ENCODE data around the gene MAP4.
A peak's percentile ranks its signal among the peaks of the same experiment; 100 is the strongest.
"Not testable (repeated sequence)": the region's sequence is repeated elsewhere in the genome, so short reads cannot be mapped to it uniquely, and the experiment has no call there.

Gene MAP4

GRCh38 chr3:47838503-47838902, 177.7 kb downstream of the MAP4 start:
- no peak for DNase-seq (ENCODE audit: low read depth)

DNA sequence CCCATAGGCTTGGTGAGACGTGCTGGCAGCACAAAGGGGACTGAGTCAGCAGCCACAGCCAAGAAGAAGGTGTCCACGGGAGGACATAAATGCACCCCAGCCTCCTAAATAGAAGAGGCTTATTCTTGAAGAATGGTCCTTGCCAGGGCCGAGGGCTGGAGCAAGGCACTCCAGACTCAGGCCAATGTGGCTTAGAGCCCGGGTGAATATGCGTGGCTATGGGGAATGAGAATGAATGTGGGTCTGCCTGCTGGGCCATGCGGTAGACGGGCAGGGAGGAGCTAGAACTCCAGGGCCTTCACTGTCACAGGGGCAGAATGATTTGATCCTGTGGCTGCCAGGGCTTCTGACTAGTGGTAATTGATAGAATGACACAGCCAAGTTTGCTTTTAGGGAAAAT, 179.2 kb downstream of the MAP4 start:
- no peak for DNase-seq (ENCODE audit: low read depth)

GRCh38 chr3:47829482-47829881, 186.7 kb downstream of the MAP4 start:
- DNase-seq (ENCODE audit: low read depth), result not testable (repeated sequence)

- DNase-seq (ENCODE audit: low read depth), result no peak
Observed at GRCh38 chr3:47825590-47825989, 190.6 kb downstream of the MAP4 start.

DNA sequence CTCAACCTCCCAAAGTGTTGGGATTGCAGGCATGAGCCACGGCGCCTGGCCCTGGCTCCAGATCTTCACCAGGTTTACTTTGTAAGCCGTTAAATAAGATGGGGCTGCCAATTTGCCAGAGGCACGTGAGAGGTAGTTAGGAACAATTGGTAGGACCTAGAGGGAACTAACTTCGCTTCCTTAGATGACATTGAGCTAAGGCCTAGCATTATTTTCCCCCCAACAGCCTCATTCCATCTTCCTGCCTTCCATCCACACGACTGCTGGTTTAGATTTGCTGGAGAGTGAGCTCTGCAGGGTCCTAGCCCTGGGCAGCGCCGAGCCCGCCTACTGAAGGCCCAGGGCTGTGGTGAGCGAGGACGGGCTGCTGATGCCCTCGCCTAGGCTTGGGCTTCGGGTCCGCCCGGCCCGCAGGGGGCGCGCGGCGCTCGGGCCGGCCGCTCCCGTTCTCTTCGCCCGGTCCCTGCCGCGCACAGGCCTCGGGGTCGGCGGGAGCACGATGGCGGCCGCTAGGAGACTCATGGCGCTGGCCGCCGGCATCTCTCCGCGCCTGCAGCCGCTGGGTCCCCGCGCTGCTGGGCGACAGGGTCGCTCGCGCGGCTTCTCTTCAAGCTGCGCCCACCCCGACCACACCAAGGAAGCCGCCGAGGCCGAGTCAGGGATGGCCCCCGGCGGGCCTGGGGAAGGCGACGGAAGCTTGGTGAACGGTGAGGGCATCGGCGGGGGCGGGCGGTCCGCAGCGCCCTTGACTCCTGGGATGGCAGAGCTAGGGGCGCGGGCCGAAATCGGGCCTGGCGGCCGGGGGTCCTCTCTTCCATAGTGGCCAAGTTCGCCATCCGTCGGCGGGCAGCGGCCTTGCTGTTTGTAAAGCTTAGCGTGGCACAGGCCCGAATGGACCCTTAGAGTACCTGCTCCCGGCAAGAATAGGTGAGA, 191.4 kb downstream of the MAP4 start:
- DNase-seq (ENCODE audit: low read depth), result peak; percentile 66

DNA sequence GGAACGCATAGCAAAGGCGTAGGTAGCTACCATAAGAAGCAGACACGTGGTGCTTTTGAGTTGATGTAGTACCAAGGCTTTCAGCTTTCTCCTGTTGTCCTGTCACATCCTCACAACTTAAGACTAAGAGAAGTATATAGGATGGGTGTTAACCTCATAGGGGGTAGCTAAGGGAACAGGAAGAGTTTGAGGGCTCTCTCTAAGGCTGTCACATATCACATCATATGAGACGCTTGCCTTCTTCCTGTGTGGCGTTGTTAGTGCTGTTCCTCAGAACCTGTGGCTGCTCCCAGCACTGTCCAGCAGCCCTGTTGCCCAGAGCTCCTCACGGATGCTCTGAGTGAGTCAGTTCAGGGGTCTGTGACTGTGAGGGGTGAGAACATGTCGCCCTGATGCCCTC, 198.6 kb downstream of the MAP4 start:
- no peak for DNase-seq (ENCODE audit: low read depth)

DNA sequence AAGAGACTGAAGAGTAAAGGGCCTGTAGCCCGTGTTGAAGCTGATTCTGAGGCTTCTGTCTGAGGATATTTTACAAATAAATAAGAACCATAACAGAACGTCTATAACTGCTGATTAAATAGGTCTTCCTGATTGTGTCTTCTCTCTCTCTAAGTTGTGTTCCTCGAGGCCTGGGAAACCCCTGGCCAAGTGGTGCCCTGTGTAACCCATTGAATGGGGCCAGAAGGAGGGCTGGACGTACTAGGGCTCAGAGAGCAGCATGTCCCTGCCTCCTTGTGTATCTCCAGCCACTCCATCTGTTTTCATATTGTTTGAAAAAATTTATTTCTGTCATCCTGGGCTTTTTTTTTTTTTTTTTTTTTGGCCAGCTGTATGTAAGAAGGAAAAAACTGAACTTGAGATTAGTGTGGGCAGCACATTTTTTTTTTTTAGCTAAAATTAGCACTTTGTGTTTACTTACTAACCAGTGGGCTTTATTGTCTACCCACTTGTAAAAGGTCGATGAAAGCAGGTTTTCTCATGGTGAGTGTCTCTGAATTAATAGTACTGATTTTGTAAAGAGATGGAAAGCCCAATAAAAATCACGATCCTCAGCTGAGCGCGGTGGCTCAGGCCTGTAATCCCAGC, 202.6 kb downstream of the MAP4 start:
- DNase-seq (ENCODE audit: low read depth), result no peak

DNA sequence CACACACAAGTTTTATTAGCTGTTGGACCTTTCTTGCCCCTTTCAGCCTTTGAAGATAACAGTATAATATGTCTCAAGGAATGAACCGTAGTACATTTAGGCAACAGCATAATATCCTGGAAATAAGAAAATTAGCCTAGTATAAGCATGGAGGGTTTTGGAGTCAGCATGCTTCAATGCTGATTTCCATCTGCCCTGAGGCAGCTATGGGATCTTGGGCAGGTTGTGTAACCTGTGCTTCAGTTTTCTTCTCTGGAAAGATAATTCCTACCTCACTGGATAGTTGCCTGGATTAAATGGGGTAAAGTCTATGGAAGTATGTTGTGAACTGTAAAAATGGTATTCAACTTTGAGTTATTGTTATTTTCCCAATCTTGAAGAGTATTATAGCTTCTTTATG, 211.6 kb downstream of the MAP4 start:
- DNase-seq (ENCODE audit: low read depth), result no peak

DNA sequence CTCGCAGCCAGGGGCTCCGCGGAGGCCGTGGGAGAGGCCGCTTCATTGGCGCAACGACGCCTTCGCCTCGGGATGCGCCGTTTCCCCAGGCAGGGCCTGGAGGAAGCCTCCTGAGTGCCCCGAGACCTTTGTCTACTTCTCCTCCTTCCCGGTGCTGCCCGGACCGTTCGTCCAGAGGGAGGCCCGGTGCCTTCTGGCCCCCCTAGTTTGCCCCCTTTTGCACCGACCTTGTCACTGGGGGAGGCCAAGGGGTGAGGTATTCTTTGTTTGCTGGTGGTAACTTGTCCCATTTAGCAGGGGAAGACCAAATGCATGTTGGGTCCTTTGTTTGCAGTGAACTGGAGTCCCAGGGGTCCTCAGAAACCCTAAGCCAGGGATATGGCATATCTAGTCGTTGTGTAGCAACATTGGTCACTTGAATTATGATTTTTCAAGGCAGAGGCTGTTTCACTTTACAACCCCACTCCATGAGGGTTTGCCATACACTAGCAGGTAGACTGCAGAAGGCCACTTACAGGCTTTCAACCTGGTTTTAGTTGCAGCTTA, 212.7 kb downstream of the MAP4 start:
- DNase-seq (ENCODE audit: low read depth), result no peak

DNA sequence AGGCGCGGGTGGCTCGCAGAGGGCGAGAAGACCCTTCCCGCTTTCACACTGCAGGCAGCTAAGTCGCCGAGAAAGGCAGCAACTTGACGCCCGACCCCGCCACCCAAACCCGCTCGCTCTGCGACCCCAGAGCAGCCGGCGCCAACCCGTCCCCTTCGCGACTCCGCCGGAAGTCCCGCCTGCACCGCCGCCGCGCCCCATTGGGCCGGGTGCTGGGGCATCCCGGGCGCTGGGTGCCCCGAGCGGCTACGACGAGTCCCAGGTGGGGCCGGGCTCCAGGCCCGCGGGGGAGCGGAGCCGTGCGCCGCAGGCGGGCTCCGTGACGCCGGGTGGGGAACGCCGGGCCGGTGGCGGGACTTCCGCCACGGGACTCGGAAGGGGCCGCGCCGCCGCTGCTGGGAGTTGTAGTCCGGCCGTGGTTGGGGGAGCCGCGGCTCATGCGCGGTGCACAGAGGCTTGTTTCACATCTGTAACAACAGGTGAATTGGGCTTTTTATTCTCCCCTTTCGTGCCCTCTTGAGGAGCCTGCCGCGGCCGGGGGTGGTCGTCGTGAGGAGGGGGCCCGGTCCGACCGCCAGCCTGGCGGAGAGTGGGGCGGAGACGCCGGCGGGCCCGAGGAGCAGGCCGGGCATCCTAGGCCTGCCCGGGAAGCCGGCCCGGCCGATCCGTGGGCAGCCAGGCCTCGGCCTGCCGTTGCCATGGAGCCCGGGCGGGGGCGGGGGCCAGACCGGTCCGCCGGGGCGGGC, 213.3 kb downstream of the MAP4 start, which contains the start of gene DHX30:
Gene DHX30 (plus strand): TSS at position 405 of the 746 bp plus-strand sequence. CDS start 7,546 bp downstream, outside the sequence.
- peak; percentile 75 for DNase-seq (ENCODE audit: low read depth)

Data from T follicular helper cell (primary cell).